Activated effector memory CD4-positive, alpha-beta T cell treated with Interleukin-2 at 50 U/mL for 16 hours (primary cell): ENCODE data around the gene PATL1.
"Not testable (repeated sequence)": the region's sequence is repeated elsewhere in the genome, so short reads cannot be mapped to it uniquely, and the experiment has no call there.

Source experiments
- DNase-seq: peaks from one replicate; pipeline ENCODE4 v3.0.0-alpha.2; 2020

PATL1 gene, protein sequence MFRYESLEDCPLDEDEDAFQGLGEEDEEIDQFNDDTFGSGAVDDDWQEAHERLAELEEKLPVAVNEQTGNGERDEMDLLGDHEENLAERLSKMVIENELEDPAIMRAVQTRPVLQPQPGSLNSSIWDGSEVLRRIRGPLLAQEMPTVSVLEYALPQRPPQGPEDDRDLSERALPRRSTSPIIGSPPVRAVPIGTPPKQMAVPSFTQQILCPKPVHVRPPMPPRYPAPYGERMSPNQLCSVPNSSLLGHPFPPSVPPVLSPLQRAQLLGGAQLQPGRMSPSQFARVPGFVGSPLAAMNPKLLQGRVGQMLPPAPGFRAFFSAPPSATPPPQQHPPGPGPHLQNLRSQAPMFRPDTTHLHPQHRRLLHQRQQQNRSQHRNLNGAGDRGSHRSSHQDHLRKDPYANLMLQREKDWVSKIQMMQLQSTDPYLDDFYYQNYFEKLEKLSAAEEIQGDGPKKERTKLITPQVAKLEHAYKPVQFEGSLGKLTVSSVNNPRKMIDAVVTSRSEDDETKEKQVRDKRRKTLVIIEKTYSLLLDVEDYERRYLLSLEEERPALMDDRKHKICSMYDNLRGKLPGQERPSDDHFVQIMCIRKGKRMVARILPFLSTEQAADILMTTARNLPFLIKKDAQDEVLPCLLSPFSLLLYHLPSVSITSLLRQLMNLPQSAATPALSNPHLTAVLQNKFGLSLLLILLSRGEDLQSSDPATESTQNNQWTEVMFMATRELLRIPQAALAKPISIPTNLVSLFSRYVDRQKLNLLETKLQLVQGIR

DNA sequence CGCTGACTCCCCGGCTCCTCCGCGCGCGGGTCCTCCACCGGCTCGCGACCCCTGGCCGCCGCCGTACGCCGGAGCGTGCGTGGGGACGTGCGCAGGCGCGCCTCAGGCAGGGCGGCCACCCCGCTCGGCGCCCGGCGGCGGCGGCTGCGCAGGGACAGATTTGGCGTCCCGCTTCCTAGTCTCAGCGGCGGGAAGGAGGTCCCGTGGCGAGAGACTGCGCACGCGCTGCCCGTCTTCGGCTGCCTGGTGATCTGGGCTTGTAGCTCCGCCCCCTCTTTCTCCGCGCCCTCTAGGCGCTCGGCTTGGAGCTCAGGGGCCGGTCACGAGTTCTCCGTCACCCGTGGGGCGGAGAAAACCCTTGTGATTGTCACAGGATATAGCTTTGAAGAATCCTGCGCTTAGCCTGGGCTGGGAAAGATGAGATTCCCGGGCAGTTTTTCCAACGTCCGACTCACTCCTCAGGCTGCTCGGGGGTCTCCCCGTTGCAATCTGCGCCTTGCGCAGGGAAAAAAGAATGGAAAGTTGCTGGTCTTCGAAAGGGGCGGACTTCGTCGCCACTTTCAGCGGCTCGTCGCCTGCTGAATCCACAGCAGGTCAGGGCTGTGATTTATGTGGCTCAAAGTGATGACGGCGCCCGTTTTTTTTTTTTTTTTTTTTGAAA, at the start of gene PATL1:
Gene PATL1, minus strand, starts transcription at position 88 of the 661 bp plus-strand sequence. CDS start 142 bp downstream, outside the sequence.
- peak; percentile 99 for DNase-seq

DNA sequence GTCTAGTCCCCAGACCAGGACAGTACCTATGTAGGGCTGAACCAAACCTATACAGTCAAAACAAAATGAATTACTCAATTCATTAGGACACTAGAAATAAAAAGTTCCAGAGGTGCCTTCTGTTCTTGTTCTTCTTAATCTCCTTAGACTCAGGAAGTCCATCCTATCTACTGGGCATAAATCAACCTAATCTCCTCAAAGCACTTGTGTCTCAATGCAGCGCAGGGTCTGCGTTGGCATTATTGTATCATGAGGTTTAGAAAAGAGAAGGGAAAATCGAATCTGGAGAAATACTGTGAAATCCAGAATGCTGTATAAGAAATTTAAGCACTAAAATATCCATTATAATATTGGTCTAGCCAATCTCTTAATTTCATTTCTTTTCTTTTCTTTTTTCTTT, 47.2 kb upstream of the PATL1 start:
- no peak for DNase-seq

DNA sequence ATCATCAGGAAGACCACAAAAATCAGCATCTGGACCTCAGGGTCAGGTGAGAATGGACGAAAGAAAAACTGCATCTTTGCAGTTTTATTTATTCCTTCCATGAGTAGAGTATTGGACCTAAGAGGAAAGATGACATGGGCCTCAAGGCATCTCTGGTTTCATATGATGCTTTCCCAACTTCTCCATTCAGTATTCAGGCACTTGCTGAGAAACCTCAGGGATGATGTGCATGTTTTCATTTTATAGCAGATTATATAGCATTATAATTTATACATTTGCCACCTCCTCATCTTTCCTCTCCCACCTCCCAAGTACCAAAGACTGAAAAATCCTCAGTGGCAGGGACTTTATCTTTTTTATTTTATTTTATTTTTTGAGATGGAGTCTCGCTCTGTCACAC, 44.9 kb upstream of the PATL1 start, which contains the start of gene OR10V1:
Gene OR10V1, minus strand, starts transcription at position 101 of the 400 bp plus-strand sequence. Its CDS starts 0 bp downstream, at position 101.
- DNase-seq, result no peak

DNA sequence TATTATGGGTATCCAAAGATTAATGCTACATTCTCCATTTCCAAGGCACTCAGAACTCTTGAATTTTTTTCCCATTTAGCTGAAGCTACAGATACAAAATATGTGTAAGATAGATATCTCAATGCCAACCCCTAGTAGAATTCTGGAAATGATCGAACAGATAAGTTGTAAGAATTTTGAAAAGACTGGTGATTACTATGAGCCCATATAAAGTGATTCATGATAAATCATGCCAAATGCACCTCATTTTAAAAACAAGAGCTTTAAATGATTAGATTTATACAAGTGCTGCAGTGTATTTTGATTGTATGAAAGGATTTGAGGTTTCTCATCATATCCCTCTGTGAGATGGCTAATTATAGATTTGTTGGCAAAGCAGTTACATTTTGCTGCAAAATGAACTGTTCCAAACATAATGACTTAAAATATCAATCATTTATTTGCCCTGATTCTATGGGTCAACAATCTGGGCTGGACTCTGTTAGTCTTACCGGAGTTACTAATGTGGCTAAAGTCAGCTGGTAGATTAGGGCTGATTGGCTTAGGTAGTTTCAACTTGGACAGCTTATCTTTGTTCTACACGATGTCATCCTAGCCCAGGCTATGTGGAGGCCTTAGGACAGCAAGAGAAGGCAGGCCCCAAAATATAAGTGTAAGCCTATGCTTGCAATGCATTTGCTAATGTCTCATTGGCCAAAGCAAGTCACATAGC, 41.5 kb upstream of the PATL1 start:
- no peak for DNase-seq

DNA sequence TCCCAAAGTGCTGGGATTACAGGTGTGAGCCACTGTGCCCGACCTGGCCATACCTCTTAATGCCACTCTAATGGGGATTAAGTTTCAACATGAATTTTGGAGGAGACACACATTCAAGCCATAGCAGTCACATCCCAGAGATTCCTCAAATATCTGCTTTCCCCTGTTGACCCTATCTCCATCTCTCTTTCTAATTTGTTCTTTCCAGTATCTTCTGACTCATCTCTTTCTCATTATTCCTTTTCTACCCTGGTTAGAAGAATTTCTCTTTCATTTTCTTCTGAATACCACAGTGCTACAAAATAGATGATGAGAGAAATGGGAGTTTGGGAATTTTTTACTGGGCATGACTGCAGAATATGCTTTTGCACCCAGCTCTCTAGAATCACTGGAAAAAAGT, 39.7 kb upstream of the PATL1 start:
- DNase-seq, result no peak

DNA sequence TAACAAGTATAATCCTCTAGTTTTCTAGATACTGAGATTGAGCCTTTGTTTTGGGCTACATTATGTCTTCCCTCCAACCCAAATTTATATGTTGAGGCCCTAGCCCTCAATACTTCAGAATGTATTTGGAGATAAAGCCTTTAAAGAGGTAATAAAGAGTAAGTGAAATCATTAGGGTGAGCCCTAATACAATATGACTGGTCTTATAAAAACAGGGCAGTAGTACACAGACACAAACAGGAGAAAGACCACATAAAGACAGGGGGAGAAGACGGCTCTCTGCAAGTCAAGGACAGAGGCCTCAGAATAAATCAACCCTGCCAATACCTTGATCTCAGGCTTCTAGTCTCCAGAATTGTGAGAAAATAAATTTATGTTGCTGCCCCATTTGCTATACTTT, 38.5 kb upstream of the PATL1 start:
- no peak for DNase-seq

DNA sequence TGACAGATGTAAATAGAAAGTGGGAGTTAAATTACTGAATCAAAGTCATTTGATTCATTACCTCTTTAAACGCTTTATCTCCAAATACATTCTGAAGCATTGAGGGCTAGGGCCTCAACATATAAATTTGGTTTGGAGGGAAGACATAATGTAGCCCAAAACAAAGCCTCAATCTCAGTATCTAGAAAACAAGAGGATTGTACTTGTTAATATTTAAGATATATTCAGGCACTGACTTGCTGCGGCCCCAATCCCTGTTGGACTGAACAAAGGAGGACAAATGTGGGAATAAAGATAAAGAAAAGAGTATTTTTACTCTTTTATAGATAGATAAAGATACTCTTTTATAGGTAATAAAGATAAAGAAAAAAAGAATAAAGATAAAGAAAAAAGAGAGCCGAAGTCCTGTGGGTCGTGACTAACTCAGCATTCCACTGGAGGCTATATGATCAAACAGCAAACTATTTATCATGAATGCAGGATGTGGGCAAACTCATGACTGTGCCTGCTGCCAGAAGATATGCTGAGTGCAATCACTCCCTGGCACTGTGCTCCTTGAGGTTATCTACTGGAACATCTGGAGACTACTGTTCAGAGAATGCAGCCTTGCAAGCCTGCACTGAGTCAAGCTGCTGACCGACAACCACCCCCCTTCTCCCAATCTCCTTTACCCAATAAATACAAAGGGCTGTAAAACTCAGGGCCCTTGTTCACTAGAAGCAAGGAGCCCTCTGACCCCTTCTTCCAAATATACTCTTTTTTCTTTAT, 37.9 kb upstream of the PATL1 start:
- no peak for DNase-seq

DNA sequence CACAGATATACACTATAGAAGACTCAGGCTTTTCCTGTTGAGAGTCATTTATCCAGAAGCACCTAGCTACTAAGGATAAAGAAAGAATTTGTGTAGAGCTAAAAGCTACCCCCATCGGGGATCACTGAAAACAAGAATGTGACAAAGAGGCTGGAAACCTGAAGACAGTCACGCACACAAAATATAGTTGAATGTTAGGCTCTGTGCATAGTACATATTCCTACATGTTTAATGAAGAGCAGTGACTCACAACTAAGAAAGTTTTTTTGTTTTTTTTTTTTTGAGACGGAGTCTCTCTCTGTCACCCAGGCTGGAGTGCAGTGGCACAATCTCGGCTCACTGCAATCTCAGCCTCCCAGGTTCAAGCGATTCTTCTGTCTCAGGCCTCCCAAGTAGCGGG, 36.5 kb upstream of the PATL1 start:
- DNase-seq, result no peak

DNA sequence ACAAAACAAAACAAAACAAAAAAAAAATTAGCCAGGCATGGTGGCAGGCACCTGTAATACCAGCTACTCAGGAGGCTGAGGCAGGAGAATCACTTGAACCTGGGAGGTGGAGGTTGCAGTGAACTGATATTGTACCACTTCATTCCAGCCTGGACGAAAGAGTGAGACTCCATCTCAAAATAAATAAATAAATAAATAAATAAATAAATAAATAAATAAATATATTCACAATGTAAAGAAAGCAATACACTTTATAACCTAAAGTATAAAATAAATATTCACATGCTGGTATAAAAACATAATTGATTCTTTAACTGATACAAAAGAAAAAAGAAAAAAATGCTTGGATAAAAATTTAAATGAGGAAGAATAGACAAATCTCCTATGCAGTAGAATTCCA, 34.7 kb upstream of the PATL1 start:
- not testable (repeated sequence) for DNase-seq

DNA sequence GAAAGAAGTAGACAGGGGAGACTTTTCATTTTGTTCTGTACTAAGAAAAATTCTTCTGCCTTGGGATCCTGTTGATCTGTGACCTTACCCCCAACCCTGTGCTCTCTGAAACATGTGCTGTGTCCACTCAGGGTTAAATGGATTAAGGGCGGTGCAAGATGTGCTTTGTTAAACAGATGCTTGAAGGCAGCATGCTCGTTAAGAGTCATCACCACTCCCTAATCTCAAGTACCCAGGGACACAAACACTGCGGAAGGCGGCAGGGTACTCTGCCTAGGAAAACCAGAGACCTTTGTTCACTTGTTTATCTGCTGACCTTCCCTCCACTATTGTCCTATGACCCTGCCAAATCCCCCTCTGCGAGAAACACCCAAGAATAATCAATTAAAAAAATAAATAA, 31.3 kb upstream of the PATL1 start:
- not testable (repeated sequence) for DNase-seq

DNA sequence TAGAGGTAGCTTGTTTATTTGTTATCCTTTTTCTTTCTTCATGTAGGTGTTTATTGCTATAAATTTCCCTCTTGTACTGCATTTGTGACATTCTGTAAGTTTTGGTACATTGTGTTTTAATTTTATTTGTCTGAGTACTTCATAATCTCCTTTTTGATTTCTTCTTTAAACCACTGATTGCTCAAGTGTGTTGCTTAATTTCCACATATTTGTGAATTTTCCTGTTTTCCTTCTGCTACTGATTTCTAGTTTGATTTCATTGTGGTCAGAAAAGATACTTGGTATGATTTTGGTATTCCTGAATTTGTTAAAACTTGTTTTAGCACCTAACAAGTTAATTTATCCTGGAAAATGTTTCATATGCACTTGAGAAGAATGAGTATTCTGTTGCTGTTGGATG, 29.7 kb upstream of the PATL1 start:
- no peak for DNase-seq

DNA sequence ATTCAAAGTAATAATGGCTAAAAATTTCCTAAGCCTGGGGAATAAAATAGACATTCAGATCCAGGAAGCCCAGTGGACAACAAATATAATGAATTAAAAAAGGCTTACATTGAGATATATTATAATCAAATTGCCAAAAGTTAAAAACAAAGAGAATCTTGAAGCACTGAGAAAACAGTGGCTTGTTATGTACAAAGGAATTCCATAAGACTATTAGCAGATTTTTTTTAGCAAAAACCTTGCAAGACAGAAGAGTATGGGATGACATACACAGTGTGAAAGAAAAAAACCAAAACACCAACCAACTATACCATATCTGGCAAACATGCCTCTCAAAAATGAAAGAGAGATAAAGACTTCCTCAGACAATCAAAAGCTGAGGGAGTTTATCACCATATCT, 24.1 kb upstream of the PATL1 start:
- no peak for DNase-seq

DNA sequence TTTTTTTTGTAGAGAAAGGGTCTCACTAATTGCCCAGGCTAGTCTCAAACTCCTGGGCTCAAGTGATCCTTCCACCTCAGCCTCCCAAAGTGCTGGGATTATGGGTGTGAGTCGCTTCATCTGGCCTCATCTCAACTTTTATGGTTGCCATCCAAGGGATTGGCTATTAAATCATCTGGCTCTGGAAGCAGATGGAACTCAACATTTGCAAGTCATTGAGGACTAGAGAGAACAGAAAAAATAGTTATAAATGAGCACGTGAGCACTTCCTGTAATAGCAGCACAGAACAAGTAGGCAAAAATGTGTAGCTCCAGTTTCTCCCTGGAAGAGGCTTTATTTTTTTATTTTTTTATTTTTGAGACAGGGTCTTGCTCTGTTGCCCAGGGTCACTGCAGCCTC, 22.3 kb upstream of the PATL1 start:
- no peak for DNase-seq

DNA sequence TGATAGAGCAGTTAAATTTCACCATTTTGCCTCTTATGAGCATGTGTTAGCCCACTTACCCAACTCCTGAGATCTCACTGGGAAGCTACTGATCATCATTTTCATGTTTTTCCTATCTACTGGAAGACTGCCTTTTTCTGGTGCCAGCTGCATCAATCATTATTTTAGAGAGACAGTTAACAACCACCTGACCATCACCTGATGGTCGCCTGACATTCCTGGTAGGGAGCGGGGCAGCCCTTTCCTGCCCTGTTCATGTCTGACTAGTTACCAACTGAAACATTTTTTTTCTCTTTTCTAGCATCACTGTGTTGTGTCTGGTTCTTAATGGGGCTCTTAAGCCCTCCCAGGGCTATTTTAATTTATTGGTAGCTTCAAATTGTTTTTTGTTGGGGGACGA, 20.2 kb upstream of the PATL1 start:
- DNase-seq, result no peak

DNA sequence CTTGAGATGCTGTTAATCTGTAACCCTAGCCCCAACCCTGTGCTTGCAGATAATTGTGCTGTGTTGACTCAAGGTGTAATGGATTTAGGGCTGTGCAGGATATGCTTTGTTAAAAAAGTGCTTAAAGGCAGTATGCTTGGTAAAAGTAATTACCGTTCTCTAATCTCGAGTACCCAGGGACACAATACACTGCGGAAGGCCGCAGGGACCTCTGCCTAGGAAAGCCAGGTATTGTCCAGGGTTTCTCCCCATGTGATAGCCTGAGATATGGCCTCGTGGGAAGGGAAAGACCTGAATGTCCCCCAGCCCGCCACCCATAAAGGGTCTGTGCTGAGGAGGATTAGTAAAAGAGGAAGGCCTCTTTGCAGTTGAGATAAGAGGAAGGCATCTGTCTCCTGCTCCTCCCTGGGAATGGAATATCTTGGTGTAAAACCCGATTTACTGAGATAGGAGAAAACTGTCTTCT, 12.5 kb upstream of the PATL1 start:
- DNase-seq, result not testable (repeated sequence)

DNA sequence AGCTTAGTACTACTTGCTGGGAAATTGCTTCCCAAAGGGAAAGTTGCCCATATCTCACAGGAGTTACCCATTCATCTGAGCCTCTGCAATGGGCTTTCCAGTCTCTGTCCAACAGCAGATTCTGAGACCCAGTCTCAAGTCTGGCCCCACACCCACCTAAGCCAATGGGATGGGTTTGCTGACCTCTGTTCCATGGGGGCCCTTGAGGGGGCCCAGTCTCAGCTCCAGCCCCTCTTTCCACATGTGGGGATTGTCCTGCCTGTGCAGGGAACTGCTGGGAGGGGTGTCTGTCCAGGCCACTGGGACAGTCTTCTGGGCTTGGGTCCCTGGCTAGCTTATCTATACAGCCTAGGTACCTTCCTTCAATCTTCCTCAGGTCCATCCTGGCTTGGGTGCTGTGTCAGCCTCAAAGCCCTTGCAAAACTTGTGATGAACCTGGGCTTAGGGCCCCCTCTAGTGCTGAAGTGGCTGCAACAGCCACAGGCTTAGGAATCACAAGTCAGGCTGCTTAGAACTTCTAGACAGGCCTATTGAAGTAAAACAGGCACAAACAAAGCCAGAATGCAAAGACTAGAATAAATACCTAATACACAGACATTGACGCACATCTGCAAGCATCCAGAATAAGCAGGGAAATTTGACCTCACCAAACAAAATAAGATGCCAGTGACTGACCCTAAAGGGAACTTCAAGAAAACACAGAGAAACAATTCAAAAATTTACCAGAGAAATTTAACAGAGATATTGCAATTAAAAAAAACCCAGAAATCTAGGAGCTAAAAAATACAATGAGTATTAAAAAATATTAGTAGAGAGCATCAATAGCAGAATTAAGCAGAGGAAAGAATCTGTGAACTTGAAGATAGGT, 11.7 kb upstream of the PATL1 start:
- peak; percentile 29 for DNase-seq

DNA sequence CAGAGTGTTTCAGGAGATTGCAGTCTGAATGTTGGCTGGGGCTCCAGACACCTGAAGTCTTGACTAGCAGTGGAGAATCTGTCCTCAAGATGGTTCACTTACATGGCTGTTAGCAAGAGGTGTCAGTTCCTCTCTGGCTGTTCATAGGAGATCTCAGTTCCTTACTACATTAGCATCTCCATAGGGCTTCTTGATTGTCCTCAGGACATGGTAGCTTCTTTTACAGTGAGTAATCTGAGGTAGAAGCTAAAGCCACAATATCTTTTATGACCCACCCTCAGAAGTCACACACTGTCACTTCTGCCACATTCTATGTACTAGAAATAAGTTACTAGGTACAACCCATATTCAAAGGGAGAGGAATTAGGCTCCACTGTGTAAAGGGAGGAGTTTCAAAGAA, 10.5 kb upstream of the PATL1 start:
- DNase-seq, result no peak

DNA sequence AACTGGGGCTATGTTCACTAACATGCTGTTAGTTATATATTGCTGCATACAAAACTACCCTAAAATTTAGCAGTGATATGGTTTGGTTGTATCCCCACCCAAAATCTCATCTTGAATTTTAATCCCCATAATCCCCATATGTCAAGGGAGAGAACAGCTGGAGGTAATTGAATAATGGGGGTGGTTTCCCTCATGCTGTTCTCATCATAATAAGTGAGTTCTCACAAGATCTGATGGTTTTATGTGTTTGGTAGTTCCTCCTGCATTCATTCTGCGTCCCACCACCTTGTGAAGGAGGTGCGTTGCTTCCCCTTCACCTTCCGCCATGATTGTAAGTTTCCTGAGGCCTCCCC, 10.0 kb upstream of the PATL1 start:
- DNase-seq, result no peak

DNA sequence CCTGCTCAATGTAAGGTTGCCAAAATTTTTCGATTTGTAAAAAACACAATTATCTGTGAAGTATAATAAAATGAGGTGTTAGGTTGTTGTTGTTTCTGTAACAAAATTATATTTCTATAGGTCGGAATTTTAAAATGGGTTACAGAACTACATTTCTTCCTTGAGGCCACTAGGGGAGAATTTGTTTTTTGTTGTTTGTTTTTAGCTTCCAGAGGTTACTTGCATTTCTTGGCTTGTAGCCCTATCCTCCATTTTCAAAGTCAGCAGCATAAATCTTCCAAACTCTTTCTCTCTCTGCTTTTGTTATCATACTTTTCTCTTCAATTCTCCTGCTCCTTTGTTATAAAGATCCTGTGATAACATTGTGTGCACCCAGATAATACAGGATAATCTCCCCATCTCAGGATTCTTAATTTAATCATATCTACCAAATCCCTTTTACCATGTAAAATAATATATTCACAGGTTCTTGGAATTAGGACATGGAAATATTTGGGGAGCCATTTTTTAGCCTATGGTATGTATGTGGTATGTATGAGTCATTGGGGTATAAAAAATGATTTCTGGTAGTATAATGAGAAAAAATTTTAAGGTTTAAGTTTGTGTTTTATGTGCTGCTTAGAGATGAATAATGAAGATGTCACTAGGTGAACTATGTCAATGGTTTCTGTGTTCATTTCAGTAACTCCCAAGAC, 9.4 kb upstream of the PATL1 start:
- no peak for DNase-seq

DNA sequence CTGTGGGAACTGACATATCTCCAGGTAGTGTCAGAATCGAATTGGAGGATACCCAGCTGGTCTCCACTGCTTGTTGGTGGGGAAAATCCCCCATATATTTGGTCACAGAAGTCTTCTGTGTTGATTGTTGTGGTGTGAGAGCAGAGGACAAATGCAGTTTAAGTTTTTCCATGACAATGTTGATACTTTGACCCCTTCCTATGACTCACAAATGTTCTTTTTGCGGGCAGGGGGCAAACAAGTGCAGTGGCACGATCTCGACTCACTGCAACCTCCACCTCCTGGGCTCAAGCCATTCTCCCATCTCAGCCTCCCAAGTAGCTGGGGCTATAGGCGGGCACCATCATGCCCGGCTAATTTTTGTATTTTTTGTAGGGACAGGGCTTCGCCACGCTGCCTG, 7.4 kb upstream of the PATL1 start:
- no peak for DNase-seq

DNA sequence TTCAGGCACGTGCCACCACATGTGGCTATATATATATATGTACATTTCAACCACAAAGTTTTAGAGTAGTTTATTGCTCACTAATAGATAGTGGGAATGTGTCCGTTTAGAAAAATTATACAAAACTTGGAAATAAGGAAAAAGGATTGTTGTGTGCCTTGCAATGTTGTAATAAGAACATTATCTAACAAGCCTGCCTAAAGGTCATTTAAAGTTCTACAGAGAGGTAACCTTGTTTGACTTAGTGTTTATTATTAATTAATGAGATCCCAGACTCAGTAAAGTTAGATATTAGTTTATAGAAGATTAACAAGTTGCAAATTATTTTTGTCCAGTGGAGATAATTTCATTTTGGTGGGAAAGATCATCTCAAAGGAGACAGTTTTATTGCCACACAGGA, 5.5 kb upstream of the PATL1 start:
- DNase-seq, result no peak
